Measurements from ENCODE around the gene GARRE1.

DNA sequence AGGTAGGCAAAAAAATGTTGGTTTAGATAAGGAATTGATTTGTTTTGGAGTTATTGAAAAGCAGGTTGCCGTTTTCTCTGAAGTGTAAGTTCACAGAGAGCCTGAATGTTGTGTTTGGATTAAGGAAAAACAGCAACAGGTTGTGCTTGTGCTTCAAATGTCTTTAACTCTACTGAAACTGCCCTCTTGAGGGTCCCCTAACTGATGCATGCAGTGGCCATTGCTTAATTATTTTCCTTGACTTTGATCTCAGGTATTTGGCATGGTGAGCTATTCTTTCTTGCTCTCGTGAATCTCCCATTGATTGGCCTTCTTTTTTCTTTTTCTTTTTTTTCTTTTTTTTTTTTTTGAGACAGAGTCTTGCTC lies 3.2 kb downstream of the GARRE1 start:
- TF ChIP-seq, protein P1, sequence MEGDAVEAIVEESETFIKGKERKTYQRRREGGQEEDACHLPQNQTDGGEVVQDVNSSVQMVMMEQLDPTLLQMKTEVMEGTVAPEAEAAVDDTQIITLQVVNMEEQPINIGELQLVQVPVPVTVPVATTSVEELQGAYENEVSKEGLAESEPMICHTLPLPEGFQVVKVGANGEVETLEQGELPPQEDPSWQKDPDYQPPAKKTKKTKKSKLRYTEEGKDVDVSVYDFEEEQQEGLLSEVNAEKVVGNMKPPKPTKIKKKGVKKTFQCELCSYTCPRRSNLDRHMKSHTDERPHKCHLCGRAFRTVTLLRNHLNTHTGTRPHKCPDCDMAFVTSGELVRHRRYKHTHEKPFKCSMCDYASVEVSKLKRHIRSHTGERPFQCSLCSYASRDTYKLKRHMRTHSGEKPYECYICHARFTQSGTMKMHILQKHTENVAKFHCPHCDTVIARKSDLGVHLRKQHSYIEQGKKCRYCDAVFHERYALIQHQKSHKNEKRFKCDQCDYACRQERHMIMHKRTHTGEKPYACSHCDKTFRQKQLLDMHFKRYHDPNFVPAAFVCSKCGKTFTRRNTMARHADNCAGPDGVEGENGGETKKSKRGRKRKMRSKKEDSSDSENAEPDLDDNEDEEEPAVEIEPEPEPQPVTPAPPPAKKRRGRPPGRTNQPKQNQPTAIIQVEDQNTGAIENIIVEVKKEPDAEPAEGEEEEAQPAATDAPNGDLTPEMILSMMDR (IDR thresholded peaks at IDR 0.05; ENCODE audit: low read depth, low read length, missing input control) = no peak
- TF ChIP-seq REST (IDR thresholded peaks at IDR 0.05) = no peak
- no peak for TF ChIP-seq RAD21 (IDR thresholded peaks at IDR 0.05)
- TF ChIP-seq GABPA (IDR thresholded peaks at IDR 0.05 in 1 of 2, conservative IDR thresholded peaks at IDR 0.05 in 1 of 2) = no peak
- TF ChIP-seq TAF1 (conservative IDR thresholded peaks at IDR 0.05) = no peak
- TF ChIP-seq JUND (IDR thresholded peaks at IDR 0.05) = no peak
- no peak for TF ChIP-seq EGR1 (IDR thresholded peaks at IDR 0.05; ENCODE audit: low read depth in 2 of 2)
